Astrocyte of the spinal cord (primary cell): ENCODE results near the gene DLX6.

ENCODE experiments used
- DNase-seq: peaks from one replicate; pipeline ENCODE4 v3.0.0; 2011; ENCODE audit warnings: low read depth, low spot score
- H3K4me3 ChIP-seq: 2 replicates; pipeline ENCODE4 v1.5.1; 2011; ENCODE audit warnings: low read depth, mild to moderate bottlenecking, low read length, moderate library complexity
- CTCF ChIP-seq: IDR thresholded peaks from 2 replicates; pipeline ENCODE4 v1.5.1; 2012; ENCODE audit warnings: low read depth, mild to moderate bottlenecking, low read length, inconsistent platforms
- in situ Hi-C: cut with HindIII; loops from 2 replicates; pipeline ENCODE4 v1.10.0; 2017; ENCODE audit warnings: low sequenced_read_pairs

The DLX6 gene

GRCh38 chr7:97005183-97006054 is at the start of gene DLX6:
DLX6 (plus strand) TSS chr7:97005553; CDS start chr7:97005978, 425 bp downstream.
- H3K4me3 ChIP-seq = peak within 1 kb of the TSS; percentile 22
- in situ Hi-C loops = no loop called here
- TF ChIP-seq CTCF = no peak
- DNase-seq = no peak

- no peak overlapping the region for H3K4me3 ChIP-seq
- in situ Hi-C loops = no loop called here
- no peak for DNase-seq
- no peak for TF ChIP-seq CTCF
Measured at GRCh38 chr7:96959135-96959534, 46.2 kb upstream of the DLX6 start.

- TF ChIP-seq CTCF = no peak
- DNase-seq = peak; percentile 70
- H3K4me3 ChIP-seq = no peak overlapping the region
- in situ Hi-C loops = no loop called here
Measured at GRCh38 chr7:96962221-96962885, 43.0 kb upstream of the DLX6 start.

GRCh38 chr7:96968981-96969380 is 36.4 kb upstream of the DLX6 start:
- no peak overlapping the region for H3K4me3 ChIP-seq
- in situ Hi-C loops = no loop called here
- no peak for TF ChIP-seq CTCF
- no peak for DNase-seq

GRCh38 chr7:96970739-96971138 is 34.6 kb upstream of the DLX6 start:
- no peak for DNase-seq
- in situ Hi-C loops = no loop called here
- no peak for TF ChIP-seq CTCF
- H3K4me3 ChIP-seq = no peak overlapping the region

- in situ Hi-C loops = no loop called here
- TF ChIP-seq CTCF = no peak
- no peak overlapping the region for H3K4me3 ChIP-seq
- DNase-seq = peak; percentile 64
Measured at GRCh38 chr7:96973986-96974385, 31.4 kb upstream of the DLX6 start.
